Spleen (tissue), 11 donors: ENCODE results near the gene HJURP. TPM values are rescaled to one million over a fixed set of nuclear protein-coding genes. Genes with fewer than 3 reads are reported as not detected.

ENCODE experiments used
- DNase-seq: peaks from one replicate; pipeline ENCODE4 v3.0.0-alpha.2; 2020
- H3K27ac ChIP-seq, 8 donors: fragments of 200-600 bp; sonication (generic) in 7 of 8; 1 replicate in 4 of 8; 2 replicates in 4 of 8; pipeline versions ENCODE4 v1.5.0 to v1.8.0; 2016 to 2021; ENCODE audit warnings: inconsistent platforms in 4 of 8, mild to moderate bottlenecking in 4 of 8, moderate library complexity in 1 of 8
- H3K27me3 ChIP-seq, 7 donors: fragments of 200-600 bp; sonication (generic) in 6 of 7; replicated peaks in 1 of 7; 1 replicate in 4 of 7; 2 replicates in 3 of 7; pipeline versions ENCODE4 v1.5.0 to v1.8.0; 2016 to 2021; ENCODE audit warnings: inconsistent platforms in 3 of 7, mild to moderate bottlenecking in 1 of 7
- H3K36me3 ChIP-seq, 6 donors: fragments of 200-600 bp; sonication (generic) in 5 of 6; 1 replicate in 4 of 6; 2 replicates in 2 of 6; pipeline versions ENCODE4 v1.5.0 to v1.8.0; 2016 to 2021; ENCODE audit warnings: inconsistent platforms in 2 of 6
- H3K4me1 ChIP-seq, 6 donors: fragments of 200-600 bp; sonication (generic) in 5 of 6; 1 replicate in 3 of 6; 2 replicates in 3 of 6; pipeline versions ENCODE4 v1.5.0 to v1.8.0; 2016 to 2021; ENCODE audit warnings: inconsistent platforms in 3 of 6
- H3K4me3 ChIP-seq, 8 donors: fragments of 200-600 bp; sonication (generic) in 7 of 8; 1 replicate in 4 of 8; 2 replicates in 4 of 8; pipeline versions ENCODE4 v1.5.0 to v1.8.0; 2016 to 2021; ENCODE audit warnings: inconsistent platforms in 4 of 8, mild to moderate bottlenecking in 4 of 8, moderate library complexity in 2 of 8
- H3K9me3 ChIP-seq, 8 donors: fragments of 200-600 bp; sonication (generic) in 7 of 8; 1 replicate in 4 of 8; 2 replicates in 4 of 8; pipeline versions ENCODE4 v1.5.0 to v1.8.0; 2016 to 2021; ENCODE audit warnings: inconsistent platforms in 4 of 8
- POLR2A ChIP-seq, 3 donors: fragments of 450-650 bp; IDR thresholded peaks; one replicate each; pipeline ENCODE4 v1.5.1; 2017; ENCODE audit warnings: antibody characterized with exemption in 3 of 3, mild to moderate bottlenecking in 1 of 3
- POLR2AphosphoS5 ChIP-seq, 3 donors: sonication (generic); formaldehyde crosslinking; IDR thresholded peaks; one replicate each; pipeline ENCODE4 v1.5.1; 2017; ENCODE audit warnings: antibody characterized with exemption in 3 of 3
- WGBS, 5 donors: extraction: QIAGEN DNeasy Blood & Tissue Kit in 3 of 5; methylation state at CpG; one replicate each; pipeline versions ENCODE4 v1.1.5 to v1.1.7; 2013 to 2018; 5-methylcytosine and 5-hydroxymethylcytosine counted together
- intact Hi-C: fragments of 100-400 bp; cut with DNase I; formaldehyde crosslinking; loops from one replicate; pipeline ENCODE4 v1.15.0; 2023; ENCODE audit warnings: low total_unique reads
- polyA plus RNA-seq, 3 donors: library from polyadenylated mRNA; stranded (reverse); fragments of 200-250 nt; gene quantifications; one replicate each; pipeline ENCODE4 v1.2.1, GENCODE V29; 2013
- total RNA-seq, 7 donors: library from RNA; depleted of rRNA in 3 of 7; stranded (reverse); fragments of >200 nt in 3 of 7; fragmentation: NEBNext Ultra II Directional in 4 of 7; extraction: Animal tissue kit (Norgen Biotek cat#: 25700) in 4 of 7; gene quantifications; one replicate each; pipeline versions ENCODE4 v1.1.0 to v1.2.1, GENCODE V29; 2016 to 2021
- TF ChIP-seq, protein P1 (sequence below), 11 experiments: fragments of 200-600 bp in 7 of 11; fragments of 450-650 bp in 4 of 11; sonication (generic) in 4 of 11; IDR thresholded peaks in 8 of 11; conservative IDR thresholded peaks in 3 of 11; 1 replicate in 7 of 11; 2 replicates in 4 of 11; pipeline versions ENCODE4 v1.4.0 to v1.8.0; 2016 to 2021; ENCODE audit warnings: antibody characterized with exemption in 11 of 11, inconsistent platforms in 4 of 11, mild to moderate bottlenecking in 1 of 11
- donor health status: healthy with polysubstance abuse.
- donor health status: DM: no; HTN: no; CAD: no; lungs with moderate emphysema.
- donor health status: DM: no; HTN: no; CAD: no.
- donor health status: Bipolar disorder and iron deficiency.
- donor health status: healthy.
- donor health status: DM: no; HTN: no; CAD: no.
- donor health status: DM: yes; HTN: yes; CAD: no.

The HJURP gene
- total and polyA plus RNA-seq, 10 donors: 1.4 to 7.4 (median 5.2) TPM

DNA sequence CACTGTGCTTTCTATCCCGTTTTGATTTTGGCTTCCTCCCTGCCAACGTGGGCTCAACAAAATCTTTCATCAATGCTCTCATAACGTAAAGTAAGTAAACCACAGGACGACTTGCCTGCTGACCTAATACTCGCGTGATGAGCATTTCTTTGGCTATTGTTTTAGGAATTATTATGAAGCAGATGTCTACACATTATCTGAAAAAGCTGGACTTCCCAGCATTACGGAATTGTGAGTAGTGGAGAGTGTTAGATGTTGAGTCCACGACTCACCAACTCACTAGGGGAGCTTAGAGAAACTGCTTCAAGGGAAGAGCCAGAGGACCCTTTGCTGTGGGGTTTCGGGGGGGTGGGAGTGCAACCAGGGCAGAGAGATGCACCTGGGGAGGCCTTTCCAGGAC is 21.9 kb downstream of the HJURP start:
- TF ChIP-seq, protein P1, sequence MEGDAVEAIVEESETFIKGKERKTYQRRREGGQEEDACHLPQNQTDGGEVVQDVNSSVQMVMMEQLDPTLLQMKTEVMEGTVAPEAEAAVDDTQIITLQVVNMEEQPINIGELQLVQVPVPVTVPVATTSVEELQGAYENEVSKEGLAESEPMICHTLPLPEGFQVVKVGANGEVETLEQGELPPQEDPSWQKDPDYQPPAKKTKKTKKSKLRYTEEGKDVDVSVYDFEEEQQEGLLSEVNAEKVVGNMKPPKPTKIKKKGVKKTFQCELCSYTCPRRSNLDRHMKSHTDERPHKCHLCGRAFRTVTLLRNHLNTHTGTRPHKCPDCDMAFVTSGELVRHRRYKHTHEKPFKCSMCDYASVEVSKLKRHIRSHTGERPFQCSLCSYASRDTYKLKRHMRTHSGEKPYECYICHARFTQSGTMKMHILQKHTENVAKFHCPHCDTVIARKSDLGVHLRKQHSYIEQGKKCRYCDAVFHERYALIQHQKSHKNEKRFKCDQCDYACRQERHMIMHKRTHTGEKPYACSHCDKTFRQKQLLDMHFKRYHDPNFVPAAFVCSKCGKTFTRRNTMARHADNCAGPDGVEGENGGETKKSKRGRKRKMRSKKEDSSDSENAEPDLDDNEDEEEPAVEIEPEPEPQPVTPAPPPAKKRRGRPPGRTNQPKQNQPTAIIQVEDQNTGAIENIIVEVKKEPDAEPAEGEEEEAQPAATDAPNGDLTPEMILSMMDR (IDR thresholded peaks at IDR 0.05 in 8 of 11, conservative IDR thresholded peaks at IDR 0.05 in 3 of 11): no peak
- no peak for TF ChIP-seq POLR2AphosphoS5 (IDR thresholded peaks at IDR 0.05)
- TF ChIP-seq POLR2A (IDR thresholded peaks at IDR 0.05): no peak
- peaks cover 0 to 4% (median 0%) of the 10 kb centered on the region in 7 donors for H3K27me3 ChIP-seq
- no peak overlapping the region for H3K4me3 ChIP-seq
- no peaks in the 10 kb centered on the region for H3K9me3 ChIP-seq
- no peaks in the 10 kb centered on the region for H3K4me1 ChIP-seq
- H3K36me3 ChIP-seq: peaks cover 0 to 37% (median 0%) of the 10 kb centered on the region in 6 donors
- DNase-seq: no peak
- no peak overlapping the region for H3K27ac ChIP-seq
- intact Hi-C loops: no loop called here
- 81 to 86% (median 84%) methylated on average over 9 of the region's 9 CpGs for WGBS, 5 donors

DNA sequence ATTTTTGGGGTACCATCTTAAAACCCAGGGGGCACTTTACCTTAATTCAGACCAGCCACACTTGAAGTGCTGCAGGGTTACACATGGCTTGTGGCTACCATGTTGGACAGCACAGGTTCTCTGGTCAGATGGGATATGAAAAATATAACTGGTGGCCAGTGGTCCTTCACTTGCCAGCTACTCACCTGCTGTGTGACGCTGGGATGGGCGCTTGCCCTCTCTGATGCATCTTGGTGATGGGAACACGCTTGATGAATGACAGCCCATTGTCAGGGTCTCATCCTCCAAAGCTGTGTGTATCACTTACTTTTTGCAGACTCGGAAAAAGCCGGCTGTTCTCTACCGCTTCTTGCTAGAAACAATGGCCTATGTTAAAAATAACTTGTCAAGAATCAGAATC is 22.5 kb downstream of the HJURP start:
- DNase-seq: peak; percentile 17
- 90 to 98% (median 98%) methylated on average over 6 of the region's 6 CpGs for WGBS, 5 donors
- intact Hi-C loops: no loop called here
- TF ChIP-seq POLR2A (IDR thresholded peaks at IDR 0.05) (no peak), POLR2AphosphoS5 (IDR thresholded peaks at IDR 0.05) (no peak)
- TF ChIP-seq, protein P1 (IDR thresholded peaks at IDR 0.05 in 8 of 11, conservative IDR thresholded peaks at IDR 0.05 in 3 of 11): no peak
- H3K27me3 ChIP-seq: peaks cover 0 to 4% (median 0%) of the 10 kb centered on the region in 7 donors
- H3K4me1 ChIP-seq: no peaks in the 10 kb centered on the region
- no peak overlapping the region for H3K27ac ChIP-seq
- peaks cover 0 to 32% (median 0%) of the 10 kb centered on the region in 6 donors for H3K36me3 ChIP-seq
- no peaks in the 10 kb centered on the region for H3K9me3 ChIP-seq
- H3K4me3 ChIP-seq: no peak overlapping the region

DNA sequence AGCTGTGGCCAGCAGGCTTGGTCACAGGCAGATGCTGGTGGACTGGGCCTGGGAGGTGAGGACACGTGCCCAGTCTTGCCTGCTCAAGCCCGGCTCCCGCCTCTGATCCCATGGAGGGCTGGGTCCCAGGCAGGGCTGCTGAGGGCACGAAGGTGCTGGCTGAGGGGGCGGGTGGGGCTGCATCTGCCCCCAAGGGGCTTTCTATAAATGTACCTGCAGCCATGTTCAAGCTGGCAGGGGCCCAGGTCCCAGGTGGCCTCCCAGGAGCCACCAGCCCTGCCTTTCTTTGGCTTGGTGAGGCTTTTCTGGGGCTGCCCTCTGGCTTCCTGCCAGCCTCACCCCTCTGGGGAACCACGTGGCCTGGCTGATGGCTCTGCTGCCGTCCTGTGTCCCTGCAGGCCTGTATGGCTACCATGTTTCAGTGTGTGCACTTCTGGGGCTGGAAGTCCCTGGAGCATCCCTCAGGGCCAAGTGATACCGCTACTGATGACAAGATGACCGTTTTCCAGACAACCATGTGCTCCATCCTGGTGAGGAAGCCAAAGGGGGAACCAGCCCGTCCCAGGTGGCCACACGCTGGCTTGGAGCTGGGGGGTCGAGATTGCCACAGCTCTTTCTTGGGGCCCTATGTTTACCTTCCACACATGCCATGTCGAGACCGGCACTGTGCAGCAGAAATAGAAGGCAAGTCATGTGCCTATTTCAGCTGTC is 23.2 kb downstream of the HJURP start:
- H3K27me3 ChIP-seq: peaks cover 0 to 4% (median 0%) of the 10 kb centered on the region in 7 donors
- peaks cover 0 to 25% (median 0%) of the 10 kb centered on the region in 6 donors for H3K36me3 ChIP-seq
- no peaks in the 10 kb centered on the region for H3K4me1 ChIP-seq
- DNase-seq: peak; percentile 68
- H3K27ac ChIP-seq: no peak overlapping the region
- intact Hi-C loops: no loop called here
- 45 to 76% (median 73%) methylated on average over 9 to 14 of the region's 14 CpGs for WGBS, 5 donors
- H3K4me3 ChIP-seq: no peak overlapping the region
- H3K9me3 ChIP-seq: peaks cover 0 to 5% (median 0%) of the 10 kb centered on the region in 8 donors
- TF ChIP-seq POLR2AphosphoS5 (IDR thresholded peaks at IDR 0.05) (no peak), POLR2A (IDR thresholded peaks at IDR 0.05) (no peak)
- TF ChIP-seq, protein P1 (IDR thresholded peaks at IDR 0.05 in 8 of 11, conservative IDR thresholded peaks at IDR 0.05 in 3 of 11): no peak

DNA sequence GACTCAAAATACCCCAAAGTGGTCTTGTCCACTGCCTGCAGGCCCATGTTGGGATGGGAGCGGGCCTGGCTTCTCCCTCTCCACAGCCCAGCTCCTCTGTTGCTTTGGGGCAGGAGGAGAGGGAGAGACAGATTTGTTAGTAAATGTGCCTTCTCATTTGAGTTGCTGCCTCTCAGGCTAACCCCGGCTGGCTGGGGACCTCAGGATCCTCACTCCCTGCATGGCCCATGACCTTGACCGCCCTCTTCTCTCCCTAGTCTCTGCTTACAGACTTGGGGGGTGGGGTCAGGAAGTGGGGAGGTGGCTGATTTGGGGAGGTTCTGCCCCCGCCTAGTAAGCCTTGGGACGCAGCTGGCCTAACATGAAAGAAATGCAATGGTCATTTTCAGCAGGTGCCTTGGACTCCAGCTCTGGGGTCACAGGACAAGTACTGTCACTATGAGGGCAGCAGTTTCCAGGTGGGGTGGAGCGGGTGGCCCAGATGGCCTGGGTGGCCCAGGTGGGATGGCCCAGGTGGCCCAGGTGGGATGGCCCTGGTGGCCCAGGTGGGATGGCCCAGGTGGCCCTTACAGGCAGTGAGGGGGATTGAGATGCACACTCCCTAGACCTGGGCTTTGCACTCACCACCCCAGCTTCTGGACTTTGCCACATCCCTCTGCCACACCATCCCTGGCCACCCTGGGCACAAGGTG is 24.1 kb downstream of the HJURP start:
- H3K4me1 ChIP-seq: no peaks in the 10 kb centered on the region
- TF ChIP-seq POLR2A (IDR thresholded peaks at IDR 0.05): no peak
- no peak for TF ChIP-seq POLR2AphosphoS5 (IDR thresholded peaks at IDR 0.05)
- H3K4me3 ChIP-seq: no peak overlapping the region
- 82 to 92% (median 90%) methylated on average over 5 to 6 of the region's 6 CpGs for WGBS, 5 donors
- H3K9me3 ChIP-seq: peaks cover 0 to 8% (median 0%) of the 10 kb centered on the region in 8 donors
- H3K36me3 ChIP-seq: peaks cover 0 to 16% (median 0%) of the 10 kb centered on the region in 6 donors
- H3K27ac ChIP-seq: no peak overlapping the region
- intact Hi-C loops: no loop called here
- DNase-seq: peak; percentile 42
- H3K27me3 ChIP-seq: peaks cover 0 to 4% (median 0%) of the 10 kb centered on the region in 7 donors
